Cardiac septum (tissue), 1 donor: ENCODE data around the gene C1orf87. TPM values are rescaled to one million over a fixed set of nuclear protein-coding genes. Genes with fewer than 3 reads are reported as not detected.
A peak's percentile ranks its signal among the peaks of the same experiment; 100 is the strongest.
"Not testable (repeated sequence)": the region's sequence is repeated elsewhere in the genome, so short reads cannot be mapped to it uniquely, and the experiment has no call there.

ENCODE experiments used
- DNase-seq: peaks from one replicate; pipeline ENCODE4 v3.0.0-alpha.2; 2020; ENCODE audit warnings: low spot score
- intact Hi-C: fragments of 100-400 bp; cut with DNase I; formaldehyde crosslinking; loops from one replicate; pipeline ENCODE4 v1.14.0; 2022
- total RNA-seq: library from RNA; stranded (reverse); fragmentation: NEBNext Ultra II Directional; extraction: Animal tissue kit (Norgen Biotek cat#: 25700); gene quantifications from one replicate; pipeline ENCODE4 v1.2.1, GENCODE V29; 2021
- donor health status: DM: no; HTN: no; CAD: no.

C1orf87 gene
- total RNA-seq, 1 donor from 2014 or later = not detected

- DNase-seq = no peak
- intact Hi-C loops = no loop called here
These were observed 74.6 kb downstream of the C1orf87 start for GRCh38 chr1:59999006-59999405.

- DNase-seq = no peak
These were observed 76.0 kb downstream of the C1orf87 start for GRCh38 chr1:59997479-59998115.

GRCh38 chr1:59994302-59995198, 79.0 kb downstream of the C1orf87 start:
- intact Hi-C loops = no loop called here
- DNase-seq = no peak

More at GRCh38 chr1:59997479-59998115, 76.0 kb downstream of the C1orf87 start:
- intact Hi-C loops = no loop called here

- intact Hi-C loops = no loop called here
These were observed 81.3 kb downstream of the C1orf87 start for GRCh38 chr1:59992040-59992820.

GRCh38 chr1:59990470-59990869, 83.1 kb downstream of the C1orf87 start:
- intact Hi-C loops = no loop called here
- DNase-seq = no peak

More at GRCh38 chr1:59992040-59992820, 81.3 kb downstream of the C1orf87 start:
- no peak for DNase-seq

- intact Hi-C loops = no loop called here
- DNase-seq = no peak
These were observed 86.9 kb downstream of the C1orf87 start for GRCh38 chr1:59986516-59987310.

- intact Hi-C loops = no loop called here
- DNase-seq = no peak
These were observed 87.6 kb downstream of the C1orf87 start for GRCh38 chr1:59985911-59986515.

GRCh38 chr1:59979666-59980065, 93.9 kb downstream of the C1orf87 start:
- intact Hi-C loops = loop anchor here (10.0 kb wide), 3 partner anchors 155 to 1875 kb away; no protein-coding TSS in a partner anchor
- DNase-seq = no peak

GRCh38 chr1:59978511-59978910, 95.1 kb downstream of the C1orf87 start:
- intact Hi-C loops = loop anchor here (10.0 kb wide), 3 partner anchors 156 to 1876 kb away; no protein-coding TSS in a partner anchor
- DNase-seq = no peak

- intact Hi-C loops = loop anchor here (10.0 kb wide), 3 partner anchors 157 to 1877 kb away; no protein-coding TSS in a partner anchor
- DNase-seq = no peak
These were observed 95.5 kb downstream of the C1orf87 start for GRCh38 chr1:59978026-59978425.

- no peak for DNase-seq
- intact Hi-C loops = loop anchor here (10.0 kb wide), 3 partner anchors 158 to 1878 kb away; no protein-coding TSS in a partner anchor
These were observed 96.5 kb downstream of the C1orf87 start for GRCh38 chr1:59977075-59977410.

- intact Hi-C loops = loop anchor here (10.0 kb wide), 3 partner anchors 158 to 1878 kb away; no protein-coding TSS in a partner anchor
- no peak for DNase-seq
These were observed 97.1 kb downstream of the C1orf87 start for GRCh38 chr1:59976194-59977074.

- no peak for DNase-seq
- intact Hi-C loops = loop anchor here (10.0 kb wide), 3 partner anchors 161 to 1881 kb away; no protein-coding TSS in a partner anchor
These were observed 99.9 kb downstream of the C1orf87 start for GRCh38 chr1:59973719-59974118.

GRCh38 chr1:59972216-59972927, 101.2 kb downstream of the C1orf87 start:
- intact Hi-C loops = loop anchor here (10.0 kb wide), 3 partner anchors 162 to 1882 kb away; no protein-coding TSS in a partner anchor
- no peak for DNase-seq

- peak; percentile 83 for DNase-seq
- intact Hi-C loops = loop anchor here (10.0 kb wide), 3 partner anchors 163 to 1883 kb away; no protein-coding TSS in a partner anchor
These were observed 102.1 kb downstream of the C1orf87 start for GRCh38 chr1:59971464-59971911.

- DNase-seq = not testable (repeated sequence)
- intact Hi-C loops = loop anchor here (10.0 kb wide), 3 partner anchors 165 to 1885 kb away; no protein-coding TSS in a partner anchor
These were observed 103.9 kb downstream of the C1orf87 start for GRCh38 chr1:59969542-59970175.
